ENCODE measurements around the gene EVA1A.
"Not testable (repeated sequence)": the region's sequence is repeated elsewhere in the genome, so short reads cannot be mapped to it uniquely, and the experiment has no call there.

EVA1A gene

GRCh38 chr2:75517547-75518230 is 43.0 kb downstream of the EVA1A start:
- no peak for DNase-seq

- DNase-seq = no peak
These were observed 44.1 kb downstream of the EVA1A start for GRCh38 chr2:75516378-75517360.

- DNase-seq = no peak
These were observed 45.0 kb downstream of the EVA1A start for GRCh38 chr2:75515584-75516368.

- no peak for DNase-seq
These were observed 47.0 kb downstream of the EVA1A start for GRCh38 chr2:75513616-75514170.

GRCh38 chr2:75512455-75513212 is 48.1 kb downstream of the EVA1A start:
- DNase-seq = no peak

GRCh38 chr2:75506101-75506697 is 54.5 kb downstream of the EVA1A start:
- DNase-seq = no peak

- DNase-seq = no peak
These were observed 55.7 kb downstream of the EVA1A start for GRCh38 chr2:75505012-75505411.

- DNase-seq = no peak
These were observed 57.6 kb downstream of the EVA1A start for GRCh38 chr2:75503048-75503607.

GRCh38 chr2:75500633-75501032 is 60.1 kb downstream of the EVA1A start:
- DNase-seq = no peak

- no peak for DNase-seq
These were observed 61.2 kb downstream of the EVA1A start for GRCh38 chr2:75499534-75499933.

- no peak for DNase-seq
These were observed 61.8 kb downstream of the EVA1A start for GRCh38 chr2:75498907-75499306.

- DNase-seq = no peak
These were observed 63.5 kb downstream of the EVA1A start for GRCh38 chr2:75497256-75497655.

GRCh38 chr2:75495862-75496261 is 64.9 kb downstream of the EVA1A start:
- DNase-seq = no peak

- no peak for DNase-seq
These were observed 66.5 kb downstream of the EVA1A start for GRCh38 chr2:75494137-75494769.

GRCh38 chr2:75493230-75493629 is 67.5 kb downstream of the EVA1A start:
- no peak for DNase-seq

GRCh38 chr2:75491129-75491753 is 69.5 kb downstream of the EVA1A start:
- DNase-seq = no peak

- DNase-seq = no peak
These were observed 71.0 kb downstream of the EVA1A start for GRCh38 chr2:75489721-75490120.

GRCh38 chr2:75488157-75488556 is 72.6 kb downstream of the EVA1A start:
- DNase-seq = no peak

GRCh38 chr2:75486735-75487134 is 74.0 kb downstream of the EVA1A start:
- DNase-seq = not testable (repeated sequence)

- DNase-seq = no peak
These were observed 75.9 kb downstream of the EVA1A start for GRCh38 chr2:75484840-75485239.
